Breast epithelium (tissue), 3 donors: ENCODE results near the gene CKS1B.
A peak's percentile ranks its signal among the peaks of the same experiment; 100 is the strongest.

ENCODE experiments used
- CTCF ChIP-seq, 3 donors: fragments of 450-650 bp; IDR thresholded peaks; one replicate each; pipeline ENCODE4 v1.5.1; 2016 to 2017; ENCODE audit warnings: antibody characterized with exemption in 3 of 3, mild to moderate bottlenecking in 3 of 3, moderate library complexity in 3 of 3
- POLR2A ChIP-seq: fragments of 450-650 bp; IDR thresholded peaks from one replicate; pipeline ENCODE4 v1.6.1; 2016; ENCODE audit warnings: antibody characterized with exemption, mild to moderate bottlenecking, moderate library complexity
- POLR2AphosphoS5 ChIP-seq, 3 donors: sonication (generic); formaldehyde crosslinking; IDR thresholded peaks; one replicate each; pipeline ENCODE4 v1.6.1; 2017; ENCODE audit warnings: antibody characterized with exemption in 3 of 3

GRCh38 chr1:154999571-155000410, 25.3 kb downstream of the CKS1B start:
- TF ChIP-seq POLR2AphosphoS5 (IDR thresholded peaks at IDR 0.05) (peak in 1 of 3 donors; percentile 6), POLR2A (no peak), CTCF (IDR thresholded peaks at IDR 0.05) (no peak)
